GM18508 (cell line): ENCODE results near the gene KIF2C.
"Not testable (repeated sequence)": the region's sequence is repeated elsewhere in the genome, so short reads cannot be mapped to it uniquely, and the experiment has no call there.

Source experiments
- ATAC-seq: cut with Tn5 transposase; IDR thresholded peaks from one replicate; pipeline ENCODE4 v1.9.1; 2021; ENCODE audit warnings: moderate number of reproducible peaks; ENCODE audit not compliant: insufficient read depth, unreplicated experiment

Gene KIF2C

GRCh38 chr1:44808938-44809917 is 69.6 kb downstream of the KIF2C start:
- no peak for ATAC-seq

GRCh38 chr1:44810101-44810761 is 70.6 kb downstream of the KIF2C start:
- no peak for ATAC-seq

- ATAC-seq = not testable (repeated sequence)
Observed at GRCh38 chr1:44810762-44811105, 71.1 kb downstream of the KIF2C start.

GRCh38 chr1:44811234-44811633 is 71.6 kb downstream of the KIF2C start:
- no peak for ATAC-seq

GRCh38 chr1:44812822-44813543 is 73.3 kb downstream of the KIF2C start:
- no peak for ATAC-seq

- ATAC-seq = not testable (repeated sequence)
Observed at GRCh38 chr1:44815926-44816325, 76.3 kb downstream of the KIF2C start.

- no peak for ATAC-seq
Observed at GRCh38 chr1:44817307-44817706, 77.7 kb downstream of the KIF2C start.
